ENCODE data around the gene OSCP1. TPM values are rescaled to one million over a fixed set of nuclear protein-coding genes. Genes with fewer than 3 reads are reported as not detected.

OSCP1 gene
- polyA plus RNA-seq, 1 donor (not counting 4 experiments of a cell fraction or from before 2014, with no cell fraction given): 9.5 TPM

DNA sequence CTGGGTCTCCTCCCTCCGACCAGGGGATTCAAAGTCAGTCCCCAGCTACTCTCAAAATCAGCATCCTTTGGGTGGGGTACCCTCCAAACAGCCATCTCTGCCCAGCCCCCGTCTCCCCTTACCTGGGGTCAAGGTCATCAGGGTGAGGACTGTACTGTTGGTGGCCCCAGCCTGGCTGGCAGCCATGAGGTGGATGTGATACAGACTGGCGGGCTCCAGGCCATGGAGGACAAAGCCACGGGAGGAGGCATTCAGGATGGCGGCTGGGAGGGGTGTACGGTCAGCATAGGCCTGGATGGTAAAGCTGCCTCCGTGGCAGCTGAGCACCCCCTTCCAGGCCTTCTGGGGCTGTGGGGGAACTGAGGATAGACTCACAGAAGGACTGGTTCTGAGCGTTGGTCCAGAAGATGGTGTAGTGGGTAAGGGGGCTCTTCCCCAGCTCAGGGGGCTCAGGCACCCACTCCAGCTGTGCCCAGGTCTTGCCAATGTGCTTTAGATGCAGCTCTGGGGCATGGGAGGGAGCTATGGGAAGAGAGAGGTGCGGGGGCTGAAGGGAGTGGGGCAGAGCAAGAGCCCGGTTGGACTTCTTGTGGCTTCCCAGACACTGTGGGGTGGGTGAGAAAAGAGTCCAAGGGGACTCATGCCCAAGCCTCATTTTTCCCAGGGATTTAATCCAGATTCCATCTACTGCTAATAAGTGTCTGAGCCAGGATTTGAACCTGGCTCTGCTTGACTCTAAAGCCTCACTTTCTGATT, 17.6 kb upstream of the OSCP1 start:
- dilution Hi-C loops (cut with MboI; ENCODE audit: extremely low pct_ligation_motif_present, low sequenced_read_pairs): no loop called here
- H3K79me2 ChIP-seq (ENCODE audit: control insufficient read depth, insufficient read depth, low read length): peaks cover 11% of the 10 kb centered on the region
- no peaks in the 10 kb centered on the region for H4K20me1 ChIP-seq (ENCODE audit: control insufficient read depth, extremely low read depth, insufficient read depth, low read length)
- peaks cover 17% of the 10 kb centered on the region for H3K4me1 ChIP-seq (ENCODE audit: control insufficient read depth, extremely low read depth, insufficient read depth, low read length)
- no peak overlapping the region for H3K9ac ChIP-seq (ENCODE audit: control insufficient read depth, extremely low read depth, insufficient read depth, low read length)
- no peak for FAIRE-seq
- H3K27me3 ChIP-seq (ENCODE audit: control insufficient read depth, extremely low read depth, insufficient read depth, low read length): no peaks in the 10 kb centered on the region
- no peak overlapping the region for H2AFZ ChIP-seq (ENCODE audit: control insufficient read depth, low read length)
- H3K4me2 ChIP-seq (ENCODE audit: control insufficient read depth, extremely low read depth, insufficient read depth, low read depth, low read length): no peak overlapping the region
- DNase-seq (ENCODE audit: low read depth, low spot score): no peak
- TF ChIP-seq EZH2 (IDR thresholded peaks at IDR 0.05; ENCODE audit: low read length): no peak
- TF ChIP-seq, protein P1, sequence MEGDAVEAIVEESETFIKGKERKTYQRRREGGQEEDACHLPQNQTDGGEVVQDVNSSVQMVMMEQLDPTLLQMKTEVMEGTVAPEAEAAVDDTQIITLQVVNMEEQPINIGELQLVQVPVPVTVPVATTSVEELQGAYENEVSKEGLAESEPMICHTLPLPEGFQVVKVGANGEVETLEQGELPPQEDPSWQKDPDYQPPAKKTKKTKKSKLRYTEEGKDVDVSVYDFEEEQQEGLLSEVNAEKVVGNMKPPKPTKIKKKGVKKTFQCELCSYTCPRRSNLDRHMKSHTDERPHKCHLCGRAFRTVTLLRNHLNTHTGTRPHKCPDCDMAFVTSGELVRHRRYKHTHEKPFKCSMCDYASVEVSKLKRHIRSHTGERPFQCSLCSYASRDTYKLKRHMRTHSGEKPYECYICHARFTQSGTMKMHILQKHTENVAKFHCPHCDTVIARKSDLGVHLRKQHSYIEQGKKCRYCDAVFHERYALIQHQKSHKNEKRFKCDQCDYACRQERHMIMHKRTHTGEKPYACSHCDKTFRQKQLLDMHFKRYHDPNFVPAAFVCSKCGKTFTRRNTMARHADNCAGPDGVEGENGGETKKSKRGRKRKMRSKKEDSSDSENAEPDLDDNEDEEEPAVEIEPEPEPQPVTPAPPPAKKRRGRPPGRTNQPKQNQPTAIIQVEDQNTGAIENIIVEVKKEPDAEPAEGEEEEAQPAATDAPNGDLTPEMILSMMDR (optimal IDR thresholded peaks at IDR 0.05 in 1 of 3, IDR thresholded peaks at IDR 0.05 in 1 of 3, conservative IDR thresholded peaks at IDR 0.05 in 1 of 3; ENCODE audit: extremely low read depth in 1 of 3, insufficient read depth in 2 of 3, low read length in 3 of 3): no peak
- no peaks in the 10 kb centered on the region for H3K36me3 ChIP-seq (ENCODE audit: control insufficient read depth in 2 of 2, extremely low read depth in 1 of 2, insufficient read depth in 2 of 2, low read length in 2 of 2)
- no peak overlapping the region for H3K27ac ChIP-seq (ENCODE audit: control insufficient read depth, insufficient read depth, low read length)
- H3K9me1 ChIP-seq (ENCODE audit: control insufficient read depth, extremely low read depth, insufficient read depth, low read length): no peaks in the 10 kb centered on the region
- no peak overlapping the region for H3K4me3 ChIP-seq (ENCODE audit: control insufficient read depth in 2 of 3, extremely low read depth in 1 of 3, insufficient read depth in 2 of 3, low read depth in 1 of 3, low read length in 3 of 3)
- no peaks in the 10 kb centered on the region for H3K9me3 ChIP-seq (ENCODE audit: control insufficient read depth, low read depth, low read length)

DNA sequence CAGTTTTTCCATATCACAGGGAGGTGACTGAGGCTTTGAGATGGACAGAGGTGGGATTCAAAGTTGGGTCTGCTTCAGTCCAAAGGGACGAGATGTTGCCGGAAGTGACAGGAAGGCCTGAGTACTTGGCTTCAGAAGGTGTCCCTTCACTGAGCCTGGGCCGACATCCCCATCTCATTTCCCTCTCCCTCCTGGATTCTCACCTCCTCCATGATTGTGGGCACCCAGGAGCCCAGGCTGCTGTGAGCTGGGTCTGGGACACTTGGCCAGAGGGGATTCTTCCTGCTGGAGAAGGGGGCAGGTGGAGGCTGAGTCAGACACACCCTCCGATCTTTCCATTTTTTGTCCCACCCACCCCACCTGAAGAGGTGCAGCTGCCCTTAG, 16.8 kb upstream of the OSCP1 start:
- peaks cover 17% of the 10 kb centered on the region for H3K79me2 ChIP-seq (ENCODE audit: control insufficient read depth, insufficient read depth, low read length)
- no peaks in the 10 kb centered on the region for H4K20me1 ChIP-seq (ENCODE audit: control insufficient read depth, extremely low read depth, insufficient read depth, low read length)
- FAIRE-seq: no peak
- H3K9me3 ChIP-seq (ENCODE audit: control insufficient read depth, low read depth, low read length): no peaks in the 10 kb centered on the region
- no peak overlapping the region for H2AFZ ChIP-seq (ENCODE audit: control insufficient read depth, low read length)
- H3K4me1 ChIP-seq (ENCODE audit: control insufficient read depth, extremely low read depth, insufficient read depth, low read length): peaks cover 17% of the 10 kb centered on the region
- no peaks in the 10 kb centered on the region for H3K9me1 ChIP-seq (ENCODE audit: control insufficient read depth, extremely low read depth, insufficient read depth, low read length)
- H3K4me3 ChIP-seq (ENCODE audit: control insufficient read depth in 2 of 3, extremely low read depth in 1 of 3, insufficient read depth in 2 of 3, low read depth in 1 of 3, low read length in 3 of 3): no peak overlapping the region
- TF ChIP-seq, protein P1 (optimal IDR thresholded peaks at IDR 0.05 in 1 of 3, IDR thresholded peaks at IDR 0.05 in 1 of 3, conservative IDR thresholded peaks at IDR 0.05 in 1 of 3; ENCODE audit: extremely low read depth in 1 of 3, insufficient read depth in 2 of 3, low read length in 3 of 3): no peak
- H3K27ac ChIP-seq (ENCODE audit: control insufficient read depth, insufficient read depth, low read length): no peak overlapping the region
- no peak overlapping the region for H3K9ac ChIP-seq (ENCODE audit: control insufficient read depth, extremely low read depth, insufficient read depth, low read length)
- H3K4me2 ChIP-seq (ENCODE audit: control insufficient read depth, extremely low read depth, insufficient read depth, low read depth, low read length): no peak overlapping the region
- no peak for DNase-seq (ENCODE audit: low read depth, low spot score)
- no peaks in the 10 kb centered on the region for H3K27me3 ChIP-seq (ENCODE audit: control insufficient read depth, extremely low read depth, insufficient read depth, low read length)
- dilution Hi-C loops (cut with MboI; ENCODE audit: extremely low pct_ligation_motif_present, low sequenced_read_pairs): no loop called here
- H3K36me3 ChIP-seq (ENCODE audit: control insufficient read depth in 2 of 2, extremely low read depth in 1 of 2, insufficient read depth in 2 of 2, low read length in 2 of 2): peaks cover 4 to 5% of the 10 kb centered on the region in 2 experiments
